Osteocyte (in vitro differentiated cells): ENCODE data around the gene SLC44A4. TPM values are rescaled to one million over a fixed set of nuclear protein-coding genes. Genes with fewer than 3 reads are reported as not detected.
"Not testable (repeated sequence)": the region's sequence is repeated elsewhere in the genome, so short reads cannot be mapped to it uniquely, and the experiment has no call there.

Experiments
- DNase-seq: peaks from one replicate; pipeline ENCODE4 v3.0.0; 2021; ENCODE audit warnings: mixed read lengths; ENCODE audit not compliant: unreplicated experiment; ENCODE audit errors: extremely low spot score
- H3K27ac Mint-ChIP-seq: one replicate; pipeline ENCODE4 v1.8.0; 2021; ENCODE audit warnings: mild to moderate bottlenecking, mixed read lengths; ENCODE audit not compliant: unreplicated experiment
- H3K27me3 Mint-ChIP-seq: one replicate; pipeline ENCODE4 v1.8.0; 2021; ENCODE audit warnings: mixed read lengths; ENCODE audit not compliant: unreplicated experiment
- H3K36me3 Mint-ChIP-seq: one replicate; pipeline ENCODE4 v1.8.0; 2021; ENCODE audit warnings: mixed read lengths; ENCODE audit not compliant: unreplicated experiment
- H3K4me1 Mint-ChIP-seq: one replicate; pipeline ENCODE4 v1.8.0; 2021; ENCODE audit warnings: mixed read lengths; ENCODE audit not compliant: unreplicated experiment
- H3K4me3 Mint-ChIP-seq: one replicate; pipeline ENCODE4 v1.8.0; 2021; ENCODE audit warnings: mild to moderate bottlenecking, moderate library complexity, mixed read lengths; ENCODE audit not compliant: unreplicated experiment
- H3K9me3 Mint-ChIP-seq: one replicate; pipeline ENCODE4 v1.8.0; 2021; ENCODE audit warnings: mixed read lengths; ENCODE audit not compliant: unreplicated experiment
- CTCF ChIP-seq: fragments of 200-600 bp; sonication (generic); IDR thresholded peaks from 2 replicates; pipeline ENCODE4 v1.5.0; 2021; ENCODE audit warnings: antibody characterized with exemption, mild to moderate bottlenecking, moderate library complexity
- total RNA-seq: library from RNA; stranded (reverse); gene quantifications from 2 replicates; pipeline ENCODE4 v1.2.1, GENCODE V29; 2021

SLC44A4 gene
- total RNA-seq, 1 donor from 2014 or later: not detected

DNA sequence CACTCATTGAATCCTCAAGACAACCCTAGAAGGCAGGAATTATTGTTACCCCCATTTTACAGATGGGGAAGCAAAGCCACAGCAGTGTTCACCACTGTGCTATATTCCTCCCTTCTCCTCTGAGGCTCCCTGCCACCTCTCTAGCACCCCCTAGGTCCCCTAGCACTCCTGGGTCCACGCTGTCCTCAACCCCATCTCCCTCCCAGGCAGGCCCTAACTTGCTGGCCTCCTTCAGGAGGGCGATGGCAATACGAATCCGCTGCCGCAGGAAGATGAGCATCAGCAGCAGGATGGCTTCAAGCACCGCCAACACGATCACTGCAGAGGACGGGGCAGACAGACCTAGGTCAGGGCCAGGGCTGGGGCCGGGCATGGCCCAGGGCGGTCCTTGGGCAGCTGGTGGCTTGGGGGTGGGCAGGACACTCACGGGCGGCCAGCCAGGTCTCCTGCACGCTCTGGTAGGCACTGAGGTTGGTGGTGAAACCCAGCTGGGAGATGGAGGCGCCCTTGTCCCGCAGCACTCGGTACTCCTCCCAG lies 8.3 kb downstream of the SLC44A4 start:
- Mint-ChIP-seq H3K4me1 (peaks cover 5% of the 10 kb centered on the region), H3K9me3 (no peaks in the 10 kb centered on the region), H3K36me3 (no peaks in the 10 kb centered on the region), H3K27me3 (no peaks in the 10 kb centered on the region), H3K27ac (no peak overlapping the region), H3K4me3 (no peak overlapping the region)
- TF ChIP-seq CTCF: no peak
- no peak for DNase-seq

DNA sequence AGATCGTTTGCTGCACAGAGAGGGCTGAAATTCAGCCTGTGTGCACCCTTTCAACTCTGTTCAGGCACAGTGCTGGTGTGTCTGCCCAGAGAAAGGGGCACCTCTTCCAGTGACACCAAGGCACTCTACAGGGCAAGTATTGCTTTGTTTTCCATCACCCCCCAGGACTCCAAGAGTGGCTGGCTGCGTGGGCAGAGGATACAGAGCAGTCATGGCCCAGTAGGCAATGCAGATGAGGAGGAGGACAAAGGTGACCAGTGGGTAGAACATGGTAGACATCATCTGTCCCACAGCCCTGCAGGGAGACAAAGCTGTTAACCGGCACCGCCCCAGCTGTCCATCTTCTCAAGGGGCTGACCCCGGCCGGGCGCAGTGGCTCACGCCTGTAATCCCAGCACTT lies 9.5 kb downstream of the SLC44A4 start:
- no peak for TF ChIP-seq CTCF
- Mint-ChIP-seq H3K27me3 (no peaks in the 10 kb centered on the region), H3K36me3 (no peaks in the 10 kb centered on the region), H3K9me3 (no peaks in the 10 kb centered on the region), H3K27ac (no peak overlapping the region), H3K4me1 (peaks cover 6% of the 10 kb centered on the region), H3K4me3 (no peak overlapping the region)
- DNase-seq: no peak

DNA sequence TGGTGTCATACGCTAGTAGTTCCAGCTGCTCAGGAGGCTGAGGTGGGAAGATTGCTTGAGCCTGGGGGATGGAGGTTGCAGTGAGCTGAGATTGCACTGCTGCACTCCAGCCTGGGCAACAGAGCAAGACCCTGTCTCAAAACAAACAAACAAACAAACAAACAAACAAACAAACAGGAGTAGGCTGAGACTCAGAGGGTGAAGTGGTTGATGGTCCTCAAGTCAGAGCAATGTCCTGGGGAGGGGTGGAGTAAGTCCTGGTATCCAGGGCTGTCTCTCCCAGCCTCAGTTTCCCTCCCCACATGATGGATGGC lies 10.2 kb downstream of the SLC44A4 start:
- H3K36me3 Mint-ChIP-seq: not testable (repeated sequence)

DNA sequence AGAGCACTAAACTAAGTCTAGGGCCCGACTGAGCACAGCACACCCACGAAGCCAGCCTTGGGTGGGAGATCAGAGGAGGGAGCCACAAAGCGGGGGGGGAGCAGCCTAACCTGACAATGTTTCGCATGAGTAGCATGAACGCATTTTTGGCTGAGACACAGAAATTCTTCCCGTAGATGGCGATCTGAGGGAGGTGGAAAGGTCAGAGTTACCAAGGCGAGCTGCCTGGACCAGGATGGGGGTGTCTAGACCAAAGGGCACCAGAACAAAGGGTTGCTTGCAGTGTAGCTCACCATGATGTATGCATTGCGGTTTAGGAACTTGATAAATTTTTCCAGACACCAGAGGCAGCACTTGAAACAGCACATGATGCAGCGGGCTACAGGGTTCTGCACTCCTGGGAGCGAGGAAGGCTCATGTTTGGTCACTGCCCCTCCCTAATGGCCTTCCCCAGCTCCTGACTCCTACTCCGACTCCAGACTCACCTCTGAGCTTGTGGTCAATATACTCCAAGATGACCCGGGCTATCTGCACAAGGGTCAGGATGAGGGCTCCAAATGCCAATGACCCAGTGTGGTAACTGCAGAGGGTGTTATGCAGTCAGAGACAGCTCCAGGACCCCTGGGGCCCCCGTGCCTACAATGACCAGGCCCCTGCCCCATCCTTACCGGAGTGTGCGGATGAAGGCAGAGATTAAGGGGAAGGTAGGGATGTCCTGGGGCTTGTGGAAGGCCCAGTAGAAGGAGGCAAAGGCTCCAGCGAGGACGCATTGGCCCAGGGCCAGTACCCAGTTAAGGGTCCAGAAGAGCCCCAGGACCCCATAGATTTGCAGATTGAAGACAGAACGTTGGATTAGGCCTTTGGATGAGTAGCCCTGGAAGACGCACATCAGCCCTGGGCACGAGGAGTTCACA lies 13.3 kb downstream of the SLC44A4 start:
- Mint-ChIP-seq H3K4me1 (peaks cover 19% of the 10 kb centered on the region), H3K27me3 (no peaks in the 10 kb centered on the region), H3K36me3 (peaks cover 4% of the 10 kb centered on the region), H3K4me3 (no peak overlapping the region), H3K9me3 (no peaks in the 10 kb centered on the region), H3K27ac (no peak overlapping the region)
- no peak for TF ChIP-seq CTCF
- DNase-seq: no peak

More for the DNA sequence above, 10.2 kb downstream of the SLC44A4 start:
- not testable (repeated sequence) for H3K27me3 Mint-ChIP-seq, H3K27ac Mint-ChIP-seq, H3K4me3 Mint-ChIP-seq, DNase-seq, H3K4me1 Mint-ChIP-seq, H3K9me3 Mint-ChIP-seq

DNA sequence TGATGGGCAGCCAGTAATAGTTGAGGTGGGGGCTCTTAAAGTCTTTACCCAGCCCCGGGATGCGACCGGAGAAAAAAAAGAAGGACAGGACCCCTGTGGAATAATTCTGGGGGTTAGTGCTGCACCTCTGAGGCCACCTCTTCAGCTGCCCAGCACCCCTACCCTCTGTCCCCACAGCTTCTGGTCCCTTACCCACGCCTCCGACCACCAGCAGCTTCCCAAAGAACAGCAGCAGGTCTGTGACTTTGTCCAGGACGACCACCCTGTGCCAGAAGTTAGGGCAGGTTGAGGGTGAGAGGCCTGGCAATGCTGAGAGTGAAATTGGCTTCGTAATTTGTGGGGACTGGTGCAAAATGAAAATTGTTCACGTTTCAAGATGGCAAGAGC lies 14.0 kb downstream of the SLC44A4 start:
- no peaks in the 10 kb centered on the region for H3K27me3 Mint-ChIP-seq
- H3K27ac Mint-ChIP-seq: no peak overlapping the region
- peaks cover 19% of the 10 kb centered on the region for H3K4me1 Mint-ChIP-seq
- H3K9me3 Mint-ChIP-seq: no peaks in the 10 kb centered on the region
- no peak for TF ChIP-seq CTCF
- DNase-seq: no peak
- peaks cover 10% of the 10 kb centered on the region for H3K36me3 Mint-ChIP-seq
- no peak overlapping the region for H3K4me3 Mint-ChIP-seq

DNA sequence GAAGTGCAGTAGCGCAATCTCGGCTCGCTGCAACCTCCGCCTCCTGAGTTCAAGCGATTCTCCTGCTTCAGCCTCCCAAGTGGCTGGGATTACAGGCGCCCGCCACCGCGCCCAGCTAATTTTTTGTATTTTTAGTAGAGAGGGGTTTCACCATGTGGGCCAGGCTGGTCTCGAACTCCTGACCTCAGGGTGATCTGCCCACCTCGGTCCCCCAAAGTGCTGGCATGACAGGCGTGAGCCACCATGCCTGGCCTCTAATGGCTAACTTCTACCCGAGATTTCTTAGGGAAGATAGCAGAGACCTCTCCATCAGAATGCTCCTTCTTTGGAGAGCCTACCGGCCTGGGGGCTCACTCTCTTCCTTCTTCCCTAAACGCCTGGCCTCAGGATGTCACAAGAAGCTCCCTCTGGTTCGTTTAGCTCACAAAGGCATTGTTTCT lies 14.7 kb downstream of the SLC44A4 start:
- peaks cover 15% of the 10 kb centered on the region for H3K36me3 Mint-ChIP-seq
- not testable (repeated sequence) for H3K9me3 Mint-ChIP-seq, DNase-seq, H3K27me3 Mint-ChIP-seq
- peak overlapping the region; percentile 97 for H3K27ac Mint-ChIP-seq
- H3K4me3 Mint-ChIP-seq: peak overlapping the region; percentile 97
- H3K4me1 Mint-ChIP-seq: peaks cover 19% of the 10 kb centered on the region
